Neuronal stem cell (in vitro differentiated cells): ENCODE measurements around the gene SLC13A2.

Source experiments
- DNase-seq: peaks from one replicate; pipeline ENCODE4 v3.0.0-alpha.2; 2013; ENCODE audit warnings: low spot score
- H2AFZ ChIP-seq: one replicate; pipeline ENCODE4 v1.6.1; 2013; ENCODE audit warnings: mild to moderate bottlenecking, low read length, inconsistent platforms
- H2AK5ac ChIP-seq: 2 replicates; pipeline ENCODE4 v1.6.1; 2013; ENCODE audit warnings: low read depth, mild to moderate bottlenecking, inconsistent platforms, low read length, moderate library complexity, mixed read lengths
- H2BK120ac ChIP-seq: 2 replicates; pipeline ENCODE4 v1.6.1; 2013; ENCODE audit warnings: low read depth, mild to moderate bottlenecking, inconsistent platforms, low read length, moderate library complexity, mixed read lengths
- H2BK12ac ChIP-seq: one replicate; pipeline ENCODE4 v1.6.1; 2013; ENCODE audit warnings: low read length, inconsistent platforms
- H2BK15ac ChIP-seq: 2 replicates; pipeline ENCODE4 v1.6.1; 2013; ENCODE audit warnings: mild to moderate bottlenecking, low read length, inconsistent platforms, mixed read lengths
- H2BK5ac ChIP-seq: one replicate; pipeline ENCODE4 v1.6.1; 2013; ENCODE audit warnings: inconsistent platforms, mild to moderate bottlenecking, low read length, moderate library complexity
- H3K14ac ChIP-seq: one replicate; pipeline ENCODE4 v1.6.1; 2013; ENCODE audit warnings: low read length, inconsistent platforms
- H3K18ac ChIP-seq: 2 replicates; pipeline ENCODE4 v1.6.1; 2013; ENCODE audit warnings: low read length, inconsistent platforms
- H3K23ac ChIP-seq: 2 replicates; pipeline ENCODE4 v1.6.1; 2013; ENCODE audit warnings: low read depth, mild to moderate bottlenecking, mixed read lengths, low read length, inconsistent platforms; ENCODE audit not compliant: poor library complexity
- H3K27ac ChIP-seq: replicated peaks from 3 replicates; pipeline ENCODE4 v1.5.1; 2013; ENCODE audit warnings: low read length, inconsistent platforms
- H3K27me3 ChIP-seq, 3 experiments: 2 replicates each; pipeline ENCODE4 v1.6.1; 2013; ENCODE audit warnings: low read length in 3 of 3, mild to moderate bottlenecking in 2 of 3, inconsistent platforms in 1 of 3, low read depth in 1 of 3, mixed read lengths in 1 of 3, moderate library complexity in 1 of 3; ENCODE audit not compliant: control insufficient read depth in 3 of 3, insufficient read depth in 3 of 3
- H3K36me3 ChIP-seq, 2 donors: replicated peaks in 1 of 2; 2 replicates each; pipeline ENCODE4 v1.6.1; 2013; ENCODE audit warnings: low read length in 2 of 2; ENCODE audit not compliant: control insufficient read depth in 2 of 2, insufficient read depth in 2 of 2
- H3K4ac ChIP-seq: 2 replicates; pipeline ENCODE4 v1.6.1; 2013; ENCODE audit warnings: inconsistent platforms, mild to moderate bottlenecking, low read length, moderate library complexity
- H3K4me1 ChIP-seq, 2 donors: 1 replicate in 1 of 2; 2 replicates in 1 of 2; pipeline ENCODE4 v1.6.1; 2013; ENCODE audit warnings: low read length in 2 of 2, low read depth in 1 of 2; ENCODE audit not compliant: control insufficient read depth in 2 of 2, insufficient read depth in 1 of 2
- H3K4me2 ChIP-seq: one replicate; pipeline ENCODE4 v1.6.1; 2013; ENCODE audit warnings: mild to moderate bottlenecking, low read length, inconsistent platforms; ENCODE audit not compliant: insufficient read depth, poor library complexity, severe bottlenecking
- H3K4me3 ChIP-seq, 2 donors: 2 replicates each; pipeline ENCODE4 v1.5.1; 2013; ENCODE audit warnings: low read length in 2 of 2, mild to moderate bottlenecking in 2 of 2, inconsistent platforms in 1 of 2, moderate library complexity in 1 of 2
- H3K79me1 ChIP-seq: one replicate; pipeline ENCODE4 v1.6.1; 2013; ENCODE audit warnings: low read depth, mild to moderate bottlenecking, inconsistent platforms, low read length, moderate library complexity
- H3K9ac ChIP-seq: one replicate; pipeline ENCODE4 v1.6.1; 2013; ENCODE audit warnings: mild to moderate bottlenecking, low read depth, low read length, inconsistent platforms; ENCODE audit not compliant: poor library complexity
- H3K9me3 ChIP-seq, 2 donors: replicated peaks in 1 of 2; 2 replicates each; pipeline versions ENCODE3 to v1.6.1; 2013; ENCODE audit warnings: low read length in 2 of 2, mild to moderate bottlenecking in 2 of 2, inconsistent platforms in 1 of 2, low read depth in 1 of 2, mixed read lengths in 1 of 2, moderate library complexity in 1 of 2; ENCODE audit not compliant: control insufficient read depth in 2 of 2, insufficient read depth in 1 of 2
- H4K8ac ChIP-seq: one replicate; pipeline ENCODE4 v1.6.1; 2013; ENCODE audit warnings: low read depth, mild to moderate bottlenecking, inconsistent platforms, low read length, moderate library complexity
- H4K91ac ChIP-seq: one replicate; pipeline ENCODE4 v1.6.1; 2013; ENCODE audit warnings: low read length, low read depth, mild to moderate bottlenecking, inconsistent platforms; ENCODE audit not compliant: poor library complexity
- WGBS, 2 donors: extraction: QIAGEN DNeasy Blood & Tissue Kit; methylation state at CpG; one replicate each; pipeline ENCODE4 v1.1.7; 2013; ENCODE audit warnings: missing lambda C conversion rate in 2 of 2, mixed read lengths in 1 of 2; ENCODE audit not compliant: insufficient read length in 2 of 2, insufficient replicate concordance in 1 of 2; ENCODE audit errors: extremely low coverage in 2 of 2; 5-methylcytosine and 5-hydroxymethylcytosine counted together

SLC13A2 gene

GRCh38 chr17:28518132-28518531, 44.7 kb downstream of the SLC13A2 start:
- Histone ChIP-seq H3K27ac (no peak overlapping the region), H2BK15ac (no peak overlapping the region), H3K4me3 (no peak overlapping the region), H4K91ac (no peak overlapping the region), H3K4me2 (no peak overlapping the region), H3K9me3 (peaks cover 0 to 6% of the 10 kb centered on the region in 2 donors), H4K8ac (no peak overlapping the region), H3K36me3 (no peaks in the 10 kb centered on the region), H2BK12ac (no peak overlapping the region), H3K79me1 (no peaks in the 10 kb centered on the region), H2BK5ac (no peak overlapping the region), H3K27me3 (peaks cover 0 to 47% (median 0%) of the 10 kb centered on the region in 3 experiments), H2BK120ac (no peak overlapping the region), H3K23ac (no peak overlapping the region), H3K4me1 (peaks cover 0 to 9% of the 10 kb centered on the region in 2 donors), H3K4ac (peak overlapping the region; percentile 47), H3K9ac (no peak overlapping the region), H3K18ac (no peak overlapping the region), H2AFZ (no peak overlapping the region), H2AK5ac (no peak overlapping the region), H3K14ac (no peak overlapping the region)
- DNase-seq: no peak
- no CpG with 5 or more reads among the region's 6 CpGs for WGBS, 2 donors

GRCh38 chr17:28518578-28518977, 45.1 kb downstream of the SLC13A2 start:
- H3K4ac ChIP-seq: no peak overlapping the region
- no peak overlapping the region for H3K18ac ChIP-seq
- no peak overlapping the region for H2BK12ac ChIP-seq
- no peak overlapping the region for H2AK5ac ChIP-seq
- H2BK5ac ChIP-seq: no peak overlapping the region
- H4K91ac ChIP-seq: no peak overlapping the region
- H4K8ac ChIP-seq: no peak overlapping the region
- H3K27me3 ChIP-seq: peaks cover 0 to 45% (median 0%) of the 10 kb centered on the region in 3 experiments
- peaks cover 0 to 9% of the 10 kb centered on the region in 2 donors for H3K4me1 ChIP-seq
- DNase-seq: no peak
- no peak overlapping the region for H3K4me3 ChIP-seq
- no peaks in the 10 kb centered on the region for H3K79me1 ChIP-seq
- H2AFZ ChIP-seq: no peak overlapping the region
- no peak overlapping the region for H3K23ac ChIP-seq
- H3K27ac ChIP-seq: no peak overlapping the region
- no peak overlapping the region for H3K4me2 ChIP-seq
- no peak overlapping the region for H3K9ac ChIP-seq
- no CpG with 5 or more reads among the region's 7 CpGs for WGBS, 2 donors
- H3K9me3 ChIP-seq: peaks cover 0 to 6% of the 10 kb centered on the region in 2 donors
- no peak overlapping the region for H2BK15ac ChIP-seq
- no peak overlapping the region for H2BK120ac ChIP-seq
- no peak overlapping the region for H3K14ac ChIP-seq
- no peaks in the 10 kb centered on the region for H3K36me3 ChIP-seq

- Histone ChIP-seq H3K4me3 (no peak overlapping the region), H3K27me3 (peaks cover 0 to 38% (median 0%) of the 10 kb centered on the region in 3 experiments), H4K8ac (no peak overlapping the region), H2AFZ (no peak overlapping the region), H3K23ac (no peak overlapping the region), H2BK120ac (no peak overlapping the region), H3K36me3 (no peaks in the 10 kb centered on the region), H3K4ac (no peak overlapping the region), H3K18ac (no peak overlapping the region), H3K9me3 (peaks cover 0 to 6% of the 10 kb centered on the region in 2 donors), H3K4me2 (no peak overlapping the region), H3K27ac (no peak overlapping the region), H4K91ac (no peak overlapping the region), H3K4me1 (peaks cover 0 to 9% of the 10 kb centered on the region in 2 donors), H2AK5ac (no peak overlapping the region), H2BK5ac (no peak overlapping the region), H2BK15ac (no peak overlapping the region), H3K79me1 (no peaks in the 10 kb centered on the region), H3K14ac (no peak overlapping the region), H3K9ac (no peak overlapping the region), H2BK12ac (no peak overlapping the region)
- no peak for DNase-seq
- WGBS, 2 donors: no CpG with 5 or more reads among the region's 5 CpGs
Measured at GRCh38 chr17:28519236-28519635, 45.8 kb downstream of the SLC13A2 start.

GRCh38 chr17:28520687-28521086, 47.2 kb downstream of the SLC13A2 start:
- Histone ChIP-seq H3K4me1 (peaks cover 9 to 12% of the 10 kb centered on the region in 2 donors), H2AK5ac (peak overlapping the region; percentile 20), H3K79me1 (no peaks in the 10 kb centered on the region), H3K27me3 (peaks cover 0 to 37% (median 0%) of the 10 kb centered on the region in 3 experiments), H3K23ac (peak overlapping the region; percentile 10), H3K9me3 (peaks cover 0 to 1% of the 10 kb centered on the region in 2 donors), H3K4ac (no peak overlapping the region), H4K8ac (no peak overlapping the region), H3K4me3 (peak overlapping the region in 1 of 2 donors; percentile 30), H3K18ac (peak overlapping the region; percentile 27), H2BK15ac (no peak overlapping the region), H3K4me2 (no peak overlapping the region), H2BK120ac (no peak overlapping the region), H2BK12ac (peak overlapping the region; percentile 82), H2AFZ (no peak overlapping the region), H3K36me3 (no peaks in the 10 kb centered on the region), H3K27ac (no peak overlapping the region), H2BK5ac (no peak overlapping the region), H3K14ac (no peak overlapping the region), H4K91ac (no peak overlapping the region), H3K9ac (no peak overlapping the region)
- DNase-seq: no peak
- no CpG with 5 or more reads among the region's 6 CpGs for WGBS, 2 donors
